Immature natural killer cell (primary cell): ENCODE results near the gene PTGER2. TPM values are rescaled to one million over a fixed set of nuclear protein-coding genes. Genes with fewer than 3 reads are reported as not detected.

Experiments used
- polyA plus RNA-seq, 3 donors: library from polyadenylated mRNA; unstranded; fragments of 300-500 nt; fragmentation: Illumina TruSeq; gene quantifications; one replicate each; pipeline ENCODE4 v1.2.3, GENCODE V29; 2021

Gene PTGER2
- polyA plus RNA-seq, 3 donors from 2014 or later = 154 to 252 (median 250) TPM

Other genes with a start within 250 kb of the PTGER2 start
- under 1 TPM; 0.31 to 0.95 (median 0.35) TPM for gene NID2, start 245.3 kb upstream of the PTGER2 start, polyA plus RNA-seq
- 100 to 1,000 TPM in 2 of 3 donors, 10 to 100 TPM in 1; 78.2 to 233 (median 133) TPM for gene PTGDR, start 46.6 kb upstream of the PTGER2 start, polyA plus RNA-seq
- gene TXNDC16, start 238.2 kb downstream of the PTGER2 start, polyA plus RNA-seq = 1 to 10 TPM; 2.1 to 3.0 (median 2.2) TPM
- under 1 TPM in 1 of 3 donors, not detected in 2; 0.06 TPM for gene GPR137C, start 238.5 kb downstream of the PTGER2 start, polyA plus RNA-seq